ENCODE results near the gene ISCU.

DNA sequence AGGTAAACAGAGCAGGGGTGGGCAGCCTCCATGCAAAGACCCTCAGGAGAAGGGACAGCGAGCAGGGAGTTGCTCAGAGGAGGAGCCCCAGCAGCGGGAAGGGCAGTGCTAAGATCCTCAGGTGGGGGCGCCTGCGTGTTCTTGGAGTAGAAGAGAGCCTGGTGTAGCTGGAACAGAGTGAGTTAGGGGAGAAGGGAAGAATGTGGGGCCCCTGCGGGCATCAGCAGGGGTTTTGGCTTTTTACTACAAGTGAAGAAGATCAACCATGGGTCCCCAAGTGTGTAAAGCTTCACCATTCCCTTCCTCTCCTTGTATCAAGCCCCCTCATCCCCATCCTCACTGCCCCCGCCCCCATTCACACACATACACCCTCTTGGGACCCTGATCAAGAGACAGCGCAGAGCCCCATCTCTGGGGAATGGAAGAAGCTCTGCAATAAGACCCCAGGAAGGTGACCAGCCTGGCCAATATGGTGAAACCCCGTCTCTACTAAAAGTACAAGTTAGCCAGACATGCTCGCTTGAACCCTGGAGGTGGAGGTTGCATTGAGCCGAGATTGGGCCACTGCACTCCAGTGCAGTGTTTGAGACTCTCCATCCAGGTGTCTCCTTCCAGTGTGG is 45.7 kb downstream of the ISCU start:
- TF ChIP-seq, protein P1, sequence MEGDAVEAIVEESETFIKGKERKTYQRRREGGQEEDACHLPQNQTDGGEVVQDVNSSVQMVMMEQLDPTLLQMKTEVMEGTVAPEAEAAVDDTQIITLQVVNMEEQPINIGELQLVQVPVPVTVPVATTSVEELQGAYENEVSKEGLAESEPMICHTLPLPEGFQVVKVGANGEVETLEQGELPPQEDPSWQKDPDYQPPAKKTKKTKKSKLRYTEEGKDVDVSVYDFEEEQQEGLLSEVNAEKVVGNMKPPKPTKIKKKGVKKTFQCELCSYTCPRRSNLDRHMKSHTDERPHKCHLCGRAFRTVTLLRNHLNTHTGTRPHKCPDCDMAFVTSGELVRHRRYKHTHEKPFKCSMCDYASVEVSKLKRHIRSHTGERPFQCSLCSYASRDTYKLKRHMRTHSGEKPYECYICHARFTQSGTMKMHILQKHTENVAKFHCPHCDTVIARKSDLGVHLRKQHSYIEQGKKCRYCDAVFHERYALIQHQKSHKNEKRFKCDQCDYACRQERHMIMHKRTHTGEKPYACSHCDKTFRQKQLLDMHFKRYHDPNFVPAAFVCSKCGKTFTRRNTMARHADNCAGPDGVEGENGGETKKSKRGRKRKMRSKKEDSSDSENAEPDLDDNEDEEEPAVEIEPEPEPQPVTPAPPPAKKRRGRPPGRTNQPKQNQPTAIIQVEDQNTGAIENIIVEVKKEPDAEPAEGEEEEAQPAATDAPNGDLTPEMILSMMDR (IDR thresholded peaks at IDR 0.05) = no peak
- no peak for TF ChIP-seq POLR2A (IDR thresholded peaks at IDR 0.05)
